ENCODE results near the gene OTOG. TPM values are rescaled to one million over a fixed set of nuclear protein-coding genes. Genes with fewer than 3 reads are reported as not detected.

The OTOG gene
- total and polyA plus RNA-seq, 2 donors (not counting 3 experiments of a cell fraction or from before 2014, with no cell fraction given): not detected

DNA sequence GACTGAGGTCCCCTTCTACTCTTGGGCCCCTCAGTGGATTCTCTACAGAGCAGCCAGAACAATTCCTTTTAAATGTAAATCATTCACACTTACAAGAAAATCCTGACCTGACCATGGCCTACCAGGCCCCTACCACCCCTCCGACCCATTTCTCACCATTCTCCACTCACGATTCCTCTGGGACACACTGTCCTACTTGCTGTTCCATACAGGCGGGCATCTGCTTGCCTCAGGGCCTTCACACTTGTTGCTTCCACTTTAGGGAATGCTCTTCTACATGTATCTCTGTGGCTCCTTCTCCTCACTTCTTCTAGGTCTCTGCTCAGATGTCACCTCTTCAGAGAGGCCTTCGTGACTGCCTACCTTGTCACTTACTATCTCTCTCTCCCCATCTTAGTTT is 6.3 kb upstream of the OTOG start:
- H3K36me3 ChIP-seq (ENCODE audit: control insufficient read depth in 2 of 2, extremely low read depth in 1 of 2, insufficient read depth in 2 of 2, low read length in 2 of 2): no peaks in the 10 kb centered on the region
- ChIA-PET POLR2A (no interaction called here), CTCF (interaction anchor here (2.0 kb wide), 1 partner anchor 13 kb away, joined by 11 read pairs; no protein-coding TSS in a partner anchor)
- TF ChIP-seq EZH2 (IDR thresholded peaks at IDR 0.05; ENCODE audit: borderline replicate concordance, low read depth, low read length, severe bottlenecking) (no peak), MYC (IDR thresholded peaks at IDR 0.05; ENCODE audit: low read depth, low read length) (no peak)
- BruUV-seq (replicated peaks): no TSS peak
- no peak overlapping the region for H3K27ac ChIP-seq (ENCODE audit: insufficient read depth, low read depth, low read length)
- H3K4me3 ChIP-seq (replicated peaks in 1 of 3; ENCODE audit: insufficient read depth in 1 of 3, low read depth in 1 of 3, low read length in 3 of 3): no peak overlapping the region
- H3K9me1 ChIP-seq (replicated peaks; ENCODE audit: control insufficient read depth, extremely low read depth, insufficient read depth, low read length): no peaks in the 10 kb centered on the region
- DNase-seq (ENCODE audit: low read depth, low spot score): no peak
- H3K27me3 ChIP-seq (ENCODE audit: control insufficient read depth in 2 of 2, insufficient read depth in 2 of 2, low read length in 2 of 2): peaks cover 9 to 13% of the 10 kb centered on the region in 2 experiments
- H4K20me1 ChIP-seq (replicated peaks; ENCODE audit: control insufficient read depth, extremely low read depth, insufficient read depth, low read length): no peaks in the 10 kb centered on the region
- intact Hi-C loops (cut with micrococcal nuclease) (no loop called here), dilution Hi-C loops (cut with MboI; ENCODE audit: extremely low pct_ligation_motif_present, low sequenced_read_pairs) (no loop called here)
- no peak overlapping the region for H2AFZ ChIP-seq (ENCODE audit: low read depth, low read length)
- FAIRE-seq: no peak
- no peaks in the 10 kb centered on the region for H3K4me1 ChIP-seq (ENCODE audit: control insufficient read depth, extremely low read depth, insufficient read depth, low read length)
- no peaks in the 10 kb centered on the region for H3K9me3 ChIP-seq (replicated peaks; ENCODE audit: control insufficient read depth, insufficient read depth, low read length)
- H3K9ac ChIP-seq (replicated peaks; ENCODE audit: extremely low read depth, insufficient read depth, low read length): no peak overlapping the region
- H3K79me2 ChIP-seq (ENCODE audit: control insufficient read depth, insufficient read depth, low read length): no peaks in the 10 kb centered on the region
- no peak overlapping the region for H3K4me2 ChIP-seq (ENCODE audit: insufficient read depth, low read length)

DNA sequence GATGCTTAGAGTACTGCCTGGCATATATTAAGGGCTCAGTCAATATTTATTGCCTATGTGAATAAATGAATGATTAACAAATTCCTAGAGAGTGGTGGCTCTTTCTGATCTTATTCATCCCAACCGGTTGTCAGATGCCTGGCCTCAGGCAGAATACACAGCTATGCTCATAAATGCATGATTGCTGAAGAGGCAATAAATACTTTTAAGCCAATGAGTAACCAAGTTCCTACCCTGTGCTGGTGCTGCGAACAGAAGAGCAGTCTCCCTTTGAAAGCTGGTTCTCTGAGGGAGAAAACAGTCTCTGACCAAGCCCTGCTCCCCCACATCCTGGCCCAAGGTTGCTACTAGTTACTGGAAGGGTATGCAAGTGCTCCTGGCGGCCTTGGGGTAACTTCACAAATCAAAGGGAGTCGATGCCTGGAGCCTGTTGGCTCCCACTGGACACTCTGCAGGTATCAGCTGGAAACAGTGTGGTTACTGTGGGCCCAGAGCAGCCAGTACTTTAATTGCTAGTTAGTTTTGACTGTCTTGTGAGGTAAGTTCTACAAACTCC is 5.7 kb upstream of the OTOG start:
- dilution Hi-C loops (cut with MboI; ENCODE audit: extremely low pct_ligation_motif_present, low sequenced_read_pairs): no loop called here
- POLR2A ChIA-PET: no interaction called here
- DNase-seq (ENCODE audit: low read depth, low spot score): no peak

More for the DNA sequence above, 5.7 kb upstream of the OTOG start:
- Histone ChIP-seq H3K9me1 (replicated peaks; ENCODE audit: control insufficient read depth, extremely low read depth, insufficient read depth, low read length) (no peaks in the 10 kb centered on the region), H3K4me1 (ENCODE audit: control insufficient read depth, extremely low read depth, insufficient read depth, low read length) (no peaks in the 10 kb centered on the region), H4K20me1 (replicated peaks; ENCODE audit: control insufficient read depth, extremely low read depth, insufficient read depth, low read length) (no peaks in the 10 kb centered on the region), H3K27me3 (ENCODE audit: control insufficient read depth in 2 of 2, insufficient read depth in 2 of 2, low read length in 2 of 2) (peaks cover 9 to 13% of the 10 kb centered on the region in 2 experiments), H3K4me2 (ENCODE audit: insufficient read depth, low read length) (no peak overlapping the region), H3K27ac (ENCODE audit: insufficient read depth, low read depth, low read length) (no peak overlapping the region), H3K36me3 (ENCODE audit: control insufficient read depth in 2 of 2, extremely low read depth in 1 of 2, insufficient read depth in 2 of 2, low read length in 2 of 2) (no peaks in the 10 kb centered on the region), H3K4me3 (replicated peaks in 1 of 3; ENCODE audit: insufficient read depth in 1 of 3, low read depth in 1 of 3, low read length in 3 of 3) (no peak overlapping the region), H2AFZ (ENCODE audit: low read depth, low read length) (no peak overlapping the region), H3K79me2 (ENCODE audit: control insufficient read depth, insufficient read depth, low read length) (no peaks in the 10 kb centered on the region), H3K9ac (replicated peaks; ENCODE audit: extremely low read depth, insufficient read depth, low read length) (no peak overlapping the region), H3K9me3 (replicated peaks; ENCODE audit: control insufficient read depth, insufficient read depth, low read length) (no peaks in the 10 kb centered on the region)
- intact Hi-C loops (cut with micrococcal nuclease): no loop called here
- no TSS peak for BruUV-seq (replicated peaks)
- CTCF ChIA-PET: interaction anchor here (2.0 kb wide), 1 partner anchor 13 kb away, joined by 11 read pairs; no protein-coding TSS in a partner anchor
- no peak for TF ChIP-seq GATA2 (IDR thresholded peaks at IDR 0.05; ENCODE audit: insufficient read depth, insufficient read length, low read depth, low read length)
- TF ChIP-seq, protein P1, sequence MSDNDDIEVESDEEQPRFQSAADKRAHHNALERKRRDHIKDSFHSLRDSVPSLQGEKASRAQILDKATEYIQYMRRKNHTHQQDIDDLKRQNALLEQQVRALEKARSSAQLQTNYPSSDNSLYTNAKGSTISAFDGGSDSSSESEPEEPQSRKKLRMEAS (IDR thresholded peaks at IDR 0.05; ENCODE audit: insufficient read depth, insufficient read length): no peak
- no peak for TF ChIP-seq EZH2 (IDR thresholded peaks at IDR 0.05; ENCODE audit: borderline replicate concordance, low read depth, low read length, severe bottlenecking)
- TF ChIP-seq, protein P2, sequence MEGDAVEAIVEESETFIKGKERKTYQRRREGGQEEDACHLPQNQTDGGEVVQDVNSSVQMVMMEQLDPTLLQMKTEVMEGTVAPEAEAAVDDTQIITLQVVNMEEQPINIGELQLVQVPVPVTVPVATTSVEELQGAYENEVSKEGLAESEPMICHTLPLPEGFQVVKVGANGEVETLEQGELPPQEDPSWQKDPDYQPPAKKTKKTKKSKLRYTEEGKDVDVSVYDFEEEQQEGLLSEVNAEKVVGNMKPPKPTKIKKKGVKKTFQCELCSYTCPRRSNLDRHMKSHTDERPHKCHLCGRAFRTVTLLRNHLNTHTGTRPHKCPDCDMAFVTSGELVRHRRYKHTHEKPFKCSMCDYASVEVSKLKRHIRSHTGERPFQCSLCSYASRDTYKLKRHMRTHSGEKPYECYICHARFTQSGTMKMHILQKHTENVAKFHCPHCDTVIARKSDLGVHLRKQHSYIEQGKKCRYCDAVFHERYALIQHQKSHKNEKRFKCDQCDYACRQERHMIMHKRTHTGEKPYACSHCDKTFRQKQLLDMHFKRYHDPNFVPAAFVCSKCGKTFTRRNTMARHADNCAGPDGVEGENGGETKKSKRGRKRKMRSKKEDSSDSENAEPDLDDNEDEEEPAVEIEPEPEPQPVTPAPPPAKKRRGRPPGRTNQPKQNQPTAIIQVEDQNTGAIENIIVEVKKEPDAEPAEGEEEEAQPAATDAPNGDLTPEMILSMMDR (IDR thresholded peaks at IDR 0.05; ENCODE audit: extremely low read depth in 1 of 2, insufficient read depth in 1 of 2, low read depth in 1 of 2, low read length in 2 of 2): no peak
- no peak for TF ChIP-seq POLR2A (IDR thresholded peaks at IDR 0.05; ENCODE audit: low read depth, low read length)
- no peak for TF ChIP-seq FOS (IDR thresholded peaks at IDR 0.05; ENCODE audit: borderline replicate concordance, insufficient read depth, low read length)
- TF ChIP-seq POLR2AphosphoS5 (IDR thresholded peaks at IDR 0.05; ENCODE audit: insufficient read depth, low read depth, low read length): no peak
- no peak for TF ChIP-seq MYC (IDR thresholded peaks at IDR 0.05; ENCODE audit: low read depth, low read length)
- no peak for TF ChIP-seq JUN (IDR thresholded peaks at IDR 0.05; ENCODE audit: borderline replicate concordance, insufficient read depth, insufficient read length, low read depth)
- no peak for FAIRE-seq

All from endothelial cell of umbilical vein (primary cell).